Hematopoietic multipotent progenitor cell (in vitro differentiated cells): Measurements from ENCODE around the gene GRK6. TPM values are rescaled to one million over a fixed set of nuclear protein-coding genes. Genes with fewer than 3 reads are reported as not detected.

ENCODE experiments used
- DNase-seq, 3 donors: peaks; one replicate each; pipeline ENCODE4 v3.0.0-alpha.2; 2011 to 2015; ENCODE audit warnings: low read depth in 2 of 3, low spot score in 2 of 3
- total RNA-seq: library from RNA; depleted of rRNA; stranded (reverse); fragments of >200 nt; gene quantifications from one replicate; pipeline ENCODE4 v1.2.3, GENCODE V29; 2012

GRK6 gene
- total RNA-seq, 1 donor = 98.0 TPM

DNA sequence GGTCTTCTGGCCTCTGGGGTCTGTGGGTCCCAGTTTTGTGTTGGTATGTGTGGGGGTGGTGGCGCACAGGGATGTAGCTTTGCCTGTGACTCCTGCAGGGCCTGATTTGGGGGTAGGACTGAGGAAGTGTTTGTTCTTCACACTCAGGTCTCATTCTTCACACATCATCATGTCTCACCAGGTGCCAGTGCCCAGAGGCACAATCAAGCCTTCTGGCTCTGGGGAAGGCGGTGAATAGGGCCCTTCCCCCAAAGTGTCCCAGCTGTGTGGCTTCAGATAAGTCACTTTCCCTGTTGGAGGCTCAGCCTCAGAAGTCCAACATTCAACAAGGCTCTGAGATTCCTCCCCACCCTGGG is 41.8 kb downstream of the GRK6 start:
- no peak for DNase-seq

DNA sequence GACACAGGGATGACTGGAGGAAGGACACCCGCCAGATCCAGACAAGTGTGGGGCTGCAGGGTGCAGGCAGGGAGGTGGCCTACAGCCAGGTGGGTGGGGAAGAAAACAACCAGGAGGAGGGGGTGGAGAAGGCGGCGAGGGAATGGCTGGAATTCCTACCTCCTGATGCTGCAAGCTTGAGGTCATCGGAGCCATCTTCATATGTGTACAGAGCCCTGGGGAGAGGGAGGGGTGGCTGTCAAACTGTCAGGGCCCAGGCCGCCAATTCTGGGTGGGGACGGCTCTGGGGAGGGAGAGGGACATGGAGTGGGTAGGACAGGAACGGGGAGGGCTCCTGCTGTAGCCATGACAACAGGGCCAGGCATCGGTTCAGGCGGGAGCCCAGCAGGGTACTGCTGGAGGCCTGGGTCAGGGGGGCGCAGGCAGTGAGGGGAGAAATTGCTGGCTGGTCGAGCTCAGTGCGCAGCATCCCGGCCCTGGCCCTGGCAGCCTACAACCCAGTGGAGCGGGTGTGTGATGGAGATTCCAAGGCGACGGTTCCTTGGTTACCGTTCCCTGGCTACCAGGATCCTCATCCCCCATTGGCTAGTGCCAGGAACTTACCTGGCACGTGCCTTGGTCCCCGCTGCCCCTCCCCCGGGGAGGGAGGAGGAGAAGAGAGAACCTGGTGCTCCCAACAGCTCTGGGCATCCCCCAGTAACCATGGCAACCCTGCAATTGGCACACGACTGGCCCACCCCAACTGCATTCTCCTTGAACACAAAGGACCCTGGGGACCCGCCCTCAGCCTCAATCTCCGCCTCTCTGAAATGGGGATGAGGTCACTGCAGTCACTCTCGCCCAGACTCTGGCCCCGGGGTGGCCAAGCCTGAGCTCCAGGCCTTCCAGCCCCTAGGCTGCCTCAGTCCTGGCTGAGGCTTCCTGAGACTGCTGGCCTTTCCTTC is 42.5 kb downstream of the GRK6 start:
- no peak for DNase-seq

DNA sequence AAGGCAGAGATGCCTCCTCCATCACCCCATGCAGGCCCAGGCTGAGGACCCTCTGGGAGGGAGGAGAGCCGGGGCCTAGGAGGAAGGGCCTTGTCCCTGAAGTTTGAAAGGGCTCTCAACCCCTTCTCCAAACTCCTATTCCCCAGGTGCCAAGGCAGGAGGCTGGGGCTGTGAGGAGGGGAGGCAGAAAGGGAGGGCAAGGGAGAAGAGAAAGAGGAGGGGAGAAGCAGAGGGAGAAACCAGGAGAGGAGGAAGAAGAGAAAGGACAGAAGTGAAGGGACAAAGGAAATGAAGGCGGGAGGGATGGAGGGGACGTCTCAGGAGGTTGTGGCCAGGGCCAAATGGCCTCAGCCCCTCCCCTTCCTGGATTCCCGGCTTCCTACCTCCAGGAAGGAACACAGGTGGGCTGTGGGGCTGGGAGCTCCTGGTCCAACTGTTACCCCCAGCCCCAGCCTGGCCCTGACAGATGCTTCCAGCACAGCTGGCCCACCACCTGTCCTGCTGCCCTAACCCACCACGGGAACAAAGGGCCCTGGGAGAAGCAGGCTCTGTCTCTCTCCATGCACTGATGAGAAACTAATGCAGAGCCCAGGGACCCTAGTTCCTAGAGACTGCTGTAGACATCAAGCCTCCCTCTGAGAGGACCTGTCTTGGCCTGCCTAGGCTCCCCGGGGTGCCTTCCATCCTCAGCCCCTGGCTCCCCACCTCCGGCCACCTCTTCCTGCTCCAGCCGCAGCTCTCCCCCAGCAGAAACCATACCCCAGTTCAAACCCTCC is 43.5 kb downstream of the GRK6 start:
- no peak for DNase-seq

DNA sequence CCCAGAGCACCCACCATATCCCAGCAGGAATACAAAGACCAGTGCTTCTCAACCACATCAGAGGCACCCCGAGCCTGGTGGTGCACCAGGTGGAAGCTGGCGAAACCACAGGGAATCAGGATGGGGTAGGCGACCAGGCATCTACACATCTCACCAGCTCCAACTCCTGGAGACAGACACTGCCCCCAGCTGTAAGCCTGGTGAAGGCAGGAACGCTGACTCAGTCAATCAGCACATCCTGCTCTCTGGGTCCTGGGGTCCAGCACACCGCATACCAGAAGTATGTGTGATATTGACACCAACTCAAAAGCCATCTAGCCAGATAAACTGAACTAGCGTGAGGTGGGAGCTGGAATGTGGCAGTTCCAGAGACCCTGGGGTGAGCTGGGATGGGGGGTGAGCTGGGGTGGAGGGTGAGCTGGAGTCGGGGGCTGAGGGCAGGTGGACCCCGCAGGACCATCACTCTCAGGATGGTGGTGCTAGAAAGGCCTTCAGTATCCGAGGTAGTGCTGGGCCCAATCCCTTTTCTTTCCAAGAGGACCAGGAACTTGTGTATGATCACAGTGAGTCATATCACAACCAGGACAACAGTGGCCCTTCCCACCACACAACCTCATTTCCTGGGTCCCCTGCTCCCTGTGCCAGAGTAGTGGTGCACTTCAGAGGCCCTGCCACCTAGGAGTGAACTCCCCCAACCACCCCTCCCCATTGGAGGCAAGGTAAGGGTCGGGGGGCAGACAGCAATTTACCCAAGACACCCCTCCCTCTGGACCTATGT is 44.5 kb downstream of the GRK6 start:
- no peak for DNase-seq

DNA sequence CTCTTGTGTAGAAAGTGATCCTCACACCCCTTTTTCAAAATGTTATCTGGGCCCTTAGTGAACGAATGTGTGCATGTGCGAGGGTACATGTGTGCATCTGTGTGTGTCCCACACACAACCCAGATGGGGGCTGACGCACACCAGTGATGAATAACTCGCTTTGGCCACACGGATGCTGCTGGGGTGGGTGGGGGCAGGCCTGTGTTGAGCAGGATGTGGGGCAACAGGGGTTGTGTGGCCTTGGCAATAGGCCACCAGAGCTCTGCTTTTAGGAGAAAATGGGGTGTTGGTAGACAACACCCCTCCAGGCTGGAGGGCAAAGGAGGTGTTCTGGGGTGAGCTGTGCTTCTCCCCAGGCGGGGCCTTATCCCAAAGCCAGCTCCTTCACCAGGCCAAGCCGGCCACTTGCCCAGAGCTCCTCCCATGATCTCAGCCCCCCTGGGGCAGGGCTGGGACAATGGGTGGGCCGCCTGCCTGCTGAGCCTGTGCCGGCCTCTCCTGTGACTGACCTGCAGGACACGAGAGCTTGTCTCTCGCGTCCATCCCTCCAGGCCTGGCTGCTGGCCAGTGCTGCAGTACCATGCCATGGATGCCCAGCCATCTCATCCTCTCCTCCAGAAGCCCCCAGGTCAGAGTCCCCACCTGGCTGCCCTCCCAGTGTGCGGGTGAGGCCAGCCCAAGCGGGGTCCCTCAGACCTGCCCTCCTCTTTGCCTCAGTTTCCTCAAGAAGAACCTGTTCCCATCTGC is 45.3 kb downstream of the GRK6 start:
- no peak for DNase-seq

DNA sequence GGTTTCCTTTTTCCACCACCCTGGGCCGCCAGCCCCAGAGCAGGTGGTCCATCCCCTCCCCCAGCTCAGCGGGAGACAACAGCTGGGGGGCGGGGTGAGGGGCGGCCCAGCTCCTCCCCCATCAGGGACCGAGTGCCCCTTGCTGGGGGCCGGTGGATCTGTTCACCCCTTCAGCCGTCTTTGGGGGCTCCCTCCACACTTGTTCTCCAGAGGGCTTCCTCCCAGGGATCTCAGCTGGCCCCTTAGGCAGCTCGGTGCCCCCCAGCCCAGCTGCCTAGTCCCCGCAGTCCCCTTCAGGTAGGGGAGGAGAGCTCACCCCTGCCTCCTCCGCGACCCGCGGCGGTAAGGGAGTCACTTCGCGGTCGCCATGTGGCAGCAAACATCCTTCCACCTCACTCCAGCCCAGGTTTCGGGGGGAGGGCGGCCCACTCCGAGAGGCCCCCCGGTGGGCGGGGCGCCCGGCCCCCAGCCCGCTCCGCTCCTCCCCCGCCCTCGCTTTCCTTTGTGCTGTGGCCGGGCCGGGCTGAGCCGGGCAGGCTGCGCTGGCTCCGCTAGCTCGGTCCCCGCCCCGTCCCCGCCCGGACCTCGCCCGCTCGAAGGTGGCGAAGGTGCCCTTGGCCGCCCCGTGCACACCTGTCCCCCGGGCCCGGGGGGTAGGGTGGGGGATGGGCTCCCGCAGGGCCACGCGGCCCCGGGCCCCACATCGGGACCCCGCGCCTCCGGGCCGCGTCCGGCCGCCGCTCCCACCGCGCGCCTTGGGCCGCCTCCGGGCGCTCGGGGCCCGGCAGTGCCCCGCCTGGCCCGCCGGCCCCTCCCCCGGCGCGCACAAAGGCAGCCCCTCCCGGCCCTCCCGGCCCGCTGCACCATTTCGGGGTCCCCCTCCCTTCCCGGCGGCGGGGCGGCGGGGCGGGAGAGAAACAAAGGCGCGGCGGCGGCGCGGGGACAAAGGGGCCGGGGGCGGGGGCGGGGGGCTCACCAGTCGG is 46.3 kb downstream of the GRK6 start:
- peak in 2 of 3 donors; percentile 71 to 79 for DNase-seq

DNA sequence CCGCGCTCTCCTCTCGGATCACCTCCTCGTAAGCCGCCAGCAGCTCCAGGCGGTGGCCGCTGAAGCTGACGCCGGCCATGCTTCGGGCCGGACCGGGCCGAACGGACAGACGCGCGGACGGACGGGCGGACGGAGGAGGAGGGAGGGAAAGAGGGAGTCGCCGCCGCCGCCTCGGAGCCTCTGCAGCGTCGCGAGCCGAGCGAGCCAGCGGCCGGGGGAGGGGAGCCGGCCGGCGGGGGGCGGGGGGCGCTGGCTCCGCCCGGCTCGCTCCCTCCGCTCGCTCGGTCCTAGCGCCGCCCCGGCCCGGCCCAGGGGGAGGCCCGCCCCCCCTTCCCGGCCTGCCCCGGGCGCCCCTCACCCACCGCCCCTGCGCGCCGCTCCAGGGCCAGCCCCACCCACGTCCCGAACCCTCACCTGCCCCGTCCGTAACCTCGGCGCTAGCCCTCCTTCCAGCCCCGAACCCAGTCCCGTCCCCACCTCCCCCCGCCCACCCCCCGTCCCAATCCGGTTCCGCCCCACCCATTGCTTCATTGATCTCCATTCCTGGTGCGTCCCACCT is 47.0 kb downstream of the GRK6 start, which contains the start of gene DBN1:
Gene DBN1 (minus strand): TSS at position 192 of the 559 bp plus-strand sequence. CDS start 113 bp downstream, at position 79.
- DNase-seq = no peak

DNA sequence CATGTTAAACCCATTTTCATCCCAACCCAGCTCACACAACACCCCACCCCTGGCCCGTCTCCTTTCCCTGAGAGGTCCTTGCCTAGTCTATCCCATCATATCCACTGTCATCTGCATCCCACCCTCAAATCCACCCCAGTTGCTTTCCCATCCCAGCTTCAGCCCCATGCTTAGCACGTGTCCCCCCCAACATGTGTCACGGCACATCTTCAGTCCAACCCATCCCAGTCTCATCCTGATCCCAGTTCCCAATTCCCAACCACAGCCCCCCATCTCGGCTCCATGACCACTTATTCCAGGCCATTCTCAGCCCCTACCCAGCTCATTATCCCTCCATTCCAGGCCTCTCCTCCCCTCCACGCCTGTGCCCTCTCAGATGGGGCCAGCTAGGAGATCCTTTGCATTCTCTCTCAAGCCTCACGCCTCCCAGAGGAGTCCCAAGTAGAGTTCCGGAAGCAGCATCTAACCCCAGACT is 47.6 kb downstream of the GRK6 start:
- DNase-seq = no peak

DNA sequence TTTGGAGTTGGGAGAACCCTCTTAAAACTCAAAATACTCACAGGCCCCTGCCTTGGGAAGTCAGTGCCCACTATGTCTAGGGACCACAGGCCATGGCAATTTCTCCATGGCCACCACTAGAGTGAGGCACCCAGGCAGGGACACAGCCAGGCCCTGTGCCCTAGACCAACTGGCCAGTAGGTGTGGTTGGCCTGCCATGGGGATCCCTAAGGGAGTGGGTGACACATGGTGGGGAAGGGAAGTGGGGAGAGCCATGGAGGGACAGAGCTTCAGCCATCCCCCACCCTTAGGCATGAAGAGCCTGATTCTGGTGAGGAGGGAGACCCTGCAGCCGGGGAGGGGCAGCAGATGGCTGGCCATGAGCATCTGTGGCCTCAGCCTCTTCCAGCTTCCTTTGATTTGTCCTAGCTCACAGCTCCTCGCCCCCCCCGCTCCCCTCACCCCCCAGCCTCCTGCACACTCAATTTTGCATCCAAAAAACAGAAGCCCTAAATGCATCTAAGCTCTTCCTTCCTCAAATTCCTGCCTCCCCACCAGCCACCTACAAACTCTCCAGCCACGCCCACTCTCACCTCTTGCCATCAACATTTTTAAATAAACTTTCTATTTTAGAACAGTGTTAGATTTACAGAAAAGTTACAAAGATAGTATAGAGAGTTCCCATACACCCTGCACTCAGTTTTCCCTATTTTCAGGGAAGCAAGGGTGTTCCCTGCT is 48.5 kb downstream of the GRK6 start:
- DNase-seq = no peak

DNA sequence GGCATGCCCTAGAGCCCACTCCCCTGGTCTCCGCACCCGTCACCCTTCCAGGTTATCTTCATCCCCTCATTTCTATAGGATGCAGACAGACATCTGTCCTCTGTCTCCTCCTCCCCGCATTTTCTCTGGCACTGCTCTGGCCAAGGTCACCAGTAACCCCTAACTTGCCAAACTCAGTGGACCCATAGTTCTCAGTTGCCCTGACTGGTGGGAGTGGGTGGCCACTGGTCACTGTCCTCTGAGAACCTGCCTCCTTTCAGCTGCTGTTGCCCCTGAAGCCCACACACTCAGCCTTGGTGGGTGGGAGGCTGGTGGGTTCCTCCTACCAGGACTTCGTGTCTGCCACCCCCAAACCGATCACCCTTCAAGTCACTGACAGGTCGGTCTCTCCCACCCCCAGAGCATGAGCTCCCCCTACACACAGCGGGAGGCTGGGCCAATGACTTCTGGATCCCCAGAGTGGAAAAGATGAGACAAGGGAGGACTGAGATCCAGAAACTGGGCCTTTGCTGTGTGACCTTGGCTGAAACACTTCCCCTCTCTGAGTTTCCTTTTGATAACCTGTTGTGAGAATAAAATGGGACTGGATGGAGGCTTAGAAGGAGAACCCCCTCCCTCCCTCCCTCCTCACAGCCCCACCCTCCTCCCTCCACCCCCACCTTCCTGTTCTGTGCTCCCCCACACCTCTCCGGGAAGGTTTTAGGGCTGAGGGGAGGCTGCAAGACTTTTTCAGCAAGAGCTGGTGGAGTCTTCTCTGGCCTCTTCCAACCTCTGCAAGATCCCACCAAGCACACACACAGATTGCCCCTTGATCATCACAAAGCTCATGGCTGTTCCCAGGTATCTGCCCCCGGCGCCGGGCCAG is 49.3 kb downstream of the GRK6 start:
- DNase-seq = no peak

DNA sequence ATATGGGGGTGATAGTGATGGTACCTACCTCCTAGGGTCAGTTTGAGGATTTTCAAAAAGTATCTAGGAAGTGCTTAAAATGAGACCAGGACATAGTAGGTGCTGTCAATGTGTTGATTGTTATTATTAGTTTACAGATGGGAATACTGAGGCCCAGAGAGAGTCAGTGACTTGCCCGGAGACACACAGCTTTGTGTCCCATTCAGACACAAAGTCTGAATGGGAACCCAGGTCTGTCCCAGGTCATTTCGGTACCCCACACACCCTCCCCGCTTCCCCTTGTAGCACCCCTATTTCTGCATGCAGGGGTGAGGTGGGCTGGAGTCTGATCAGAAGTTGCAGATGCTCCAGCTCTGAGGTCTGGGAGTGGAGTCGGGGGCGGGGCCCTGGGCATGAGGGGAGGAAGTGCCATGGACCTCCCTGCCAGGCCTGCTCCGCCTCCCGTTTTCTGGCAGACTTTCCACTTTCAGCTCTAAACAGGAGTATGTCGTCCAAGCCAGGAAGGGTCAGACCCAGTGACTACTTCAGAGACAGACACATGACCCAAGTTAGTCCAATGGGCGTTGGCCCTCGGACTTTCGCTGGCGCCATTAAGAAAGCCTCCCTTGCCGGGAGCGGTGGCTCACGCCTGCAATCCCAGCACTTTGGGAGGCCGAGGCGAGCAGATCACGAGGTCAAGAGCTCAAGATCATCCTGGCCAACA is 50.2 kb downstream of the GRK6 start:
- DNase-seq = no peak

DNA sequence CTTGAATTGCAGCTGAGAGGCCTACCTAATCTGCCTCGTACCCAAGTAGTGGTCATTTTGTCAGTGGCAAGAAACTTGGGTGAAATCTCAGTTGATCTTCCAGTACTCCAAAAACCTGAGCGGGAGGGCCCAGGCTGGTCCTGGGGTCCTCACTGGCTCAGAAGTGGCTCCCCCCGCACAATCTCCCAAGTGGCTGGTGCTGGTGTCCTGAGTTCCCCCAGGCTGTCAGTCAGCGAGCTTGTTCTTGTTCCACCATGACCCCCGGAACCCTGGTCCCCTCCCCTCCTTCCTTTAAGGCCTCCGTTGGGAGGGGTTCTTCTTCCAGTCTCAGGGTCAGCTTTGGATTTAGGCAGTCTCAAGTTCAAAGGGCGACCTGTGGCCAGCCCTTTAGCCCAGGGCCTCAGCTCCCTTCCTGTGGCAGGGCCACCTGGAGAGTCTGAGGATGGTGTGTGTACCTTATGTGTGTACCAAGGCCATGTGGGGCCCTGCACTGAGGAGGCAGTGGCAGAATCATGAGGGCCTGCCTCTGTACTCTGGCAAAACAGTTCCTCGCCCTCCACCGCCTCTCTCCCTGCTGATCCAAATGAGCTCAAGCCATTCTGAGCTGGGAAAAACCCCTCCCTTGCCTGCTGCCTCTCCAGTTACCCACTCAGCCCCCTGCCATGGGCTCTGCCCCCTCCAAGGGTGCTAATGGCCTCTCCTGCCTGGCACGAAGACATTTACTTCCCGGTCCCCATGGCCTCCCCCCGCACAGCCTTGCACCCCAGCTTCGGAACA is 51.4 kb downstream of the GRK6 start:
- DNase-seq = no peak

DNA sequence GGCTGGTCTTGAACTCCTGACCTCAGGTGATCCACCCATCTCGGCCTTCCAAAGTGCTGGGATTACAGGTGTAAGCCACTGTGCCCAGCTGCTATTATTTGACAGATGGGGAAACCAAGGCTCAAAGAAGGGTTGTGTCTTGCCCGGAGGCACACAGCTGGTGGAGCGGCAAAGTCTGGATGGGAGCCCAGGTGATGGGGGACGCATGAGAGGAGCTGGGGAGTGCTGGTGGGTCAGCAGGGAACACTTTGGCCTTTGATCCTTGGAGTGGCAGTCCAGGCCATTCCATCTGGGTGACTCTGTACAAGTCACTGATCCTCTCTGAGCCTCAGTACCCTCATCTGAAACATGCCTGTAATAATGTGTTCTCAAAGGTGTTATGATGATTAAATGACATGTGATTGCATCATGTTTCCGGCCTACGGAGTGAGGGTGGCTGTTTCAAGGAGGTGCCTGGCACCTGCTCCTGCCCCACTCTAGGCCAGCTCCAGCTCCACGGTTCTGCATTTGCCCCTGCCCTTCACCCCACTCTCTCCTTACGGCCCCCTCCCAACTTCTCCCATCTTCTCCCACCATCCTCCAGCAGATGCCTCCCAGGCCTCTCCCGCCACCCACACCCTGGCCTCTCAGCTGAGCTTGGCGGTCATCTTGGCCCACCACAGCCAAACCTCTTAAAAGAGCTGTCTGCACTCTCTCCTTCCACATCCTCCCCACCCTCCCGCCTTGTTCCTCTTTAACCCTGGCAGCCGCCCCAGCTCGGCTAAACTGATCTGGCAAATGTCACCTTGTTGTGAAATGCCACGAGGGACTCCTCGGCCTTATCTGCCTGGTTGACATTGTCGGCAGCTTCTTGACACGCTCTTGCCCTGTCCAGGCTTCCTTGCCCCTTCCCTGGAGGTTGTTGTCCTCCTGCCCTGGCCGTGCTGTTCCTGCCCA is 52.5 kb downstream of the GRK6 start:
- DNase-seq = peak in 2 of 3 donors; percentile 75 to 83

DNA sequence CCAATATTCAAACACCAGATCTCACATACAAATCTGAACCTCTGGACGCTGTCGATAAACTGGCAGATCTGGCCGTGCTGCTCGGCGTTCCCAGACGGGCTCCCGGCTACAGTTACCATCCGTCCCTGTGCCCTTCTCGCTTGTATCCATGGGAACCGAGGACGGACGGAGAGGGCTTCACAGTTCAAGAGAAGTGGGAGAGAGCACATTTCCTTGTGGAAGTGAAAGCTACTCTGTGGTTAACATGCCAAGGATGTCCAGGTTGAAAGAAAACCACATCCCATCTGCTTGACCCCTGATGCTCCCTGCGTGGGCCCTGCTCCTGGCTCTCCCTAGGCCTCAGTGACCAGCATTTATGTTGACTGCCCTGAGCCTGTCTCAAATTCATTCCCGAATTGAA is 53.3 kb downstream of the GRK6 start:
- no peak for DNase-seq
